ENCODE measurements around the gene SLC25A11.
"Not testable (repeated sequence)": the region's sequence is repeated elsewhere in the genome, so short reads cannot be mapped to it uniquely, and the experiment has no call there.

Gene SLC25A11

GRCh38 chr17:4945176-4945943 is 5.5 kb upstream of the SLC25A11 start:
- peak; percentile 92 for DNase-seq

GRCh38 chr17:4944554-4945175 is 4.8 kb upstream of the SLC25A11 start:
- peak; percentile 77 for DNase-seq

- DNase-seq = peak; percentile 73
These were observed 4.3 kb upstream of the SLC25A11 start for GRCh38 chr17:4944163-4944553.

GRCh38 chr17:4942760-4943508 is 3.1 kb upstream of the SLC25A11 start:
- no peak for DNase-seq

GRCh38 chr17:4941319-4941610 is 1.4 kb upstream of the SLC25A11 start:
- DNase-seq = no peak

- DNase-seq = no peak
These were observed 891 bp upstream of the SLC25A11 start for GRCh38 chr17:4940555-4941318.

GRCh38 chr17:4939546-4939795 is 375 bp downstream of the SLC25A11 start:
- no peak for DNase-seq

- no peak for DNase-seq
These were observed 929 bp downstream of the SLC25A11 start for GRCh38 chr17:4938688-4939545.

GRCh38 chr17:4938069-4938491 is 1.8 kb downstream of the SLC25A11 start:
- DNase-seq = no peak

GRCh38 chr17:4937553-4937952 is 2.3 kb downstream of the SLC25A11 start:
- DNase-seq = no peak

GRCh38 chr17:4936436-4936835 is 3.4 kb downstream of the SLC25A11 start:
- DNase-seq = no peak

GRCh38 chr17:4935650-4936049 is 4.2 kb downstream of the SLC25A11 start:
- no peak for DNase-seq

GRCh38 chr17:4934173-4934979 is 5.5 kb downstream of the SLC25A11 start:
- DNase-seq = no peak

GRCh38 chr17:4933646-4934045 is 6.2 kb downstream of the SLC25A11 start:
- DNase-seq = no peak

GRCh38 chr17:4932756-4933155 is 7.1 kb downstream of the SLC25A11 start:
- DNase-seq = no peak

- DNase-seq = no peak
These were observed 7.9 kb downstream of the SLC25A11 start, which contains the start of gene GP1BA for GRCh38 chr17:4931963-4932362. TSS of gene GP1BA (plus strand) at chr17:4932277. CDS start at chr17:4932605, 328 bp downstream.

- DNase-seq = no peak
These were observed 11.0 kb downstream of the SLC25A11 start for GRCh38 chr17:4928881-4929280.

GRCh38 chr17:4926577-4927335 is 13.1 kb downstream of the SLC25A11 start:
- DNase-seq = not testable (repeated sequence)

GRCh38 chr17:4921320-4921719 is 18.5 kb downstream of the SLC25A11 start:
- no peak for DNase-seq

GRCh38 chr17:4920351-4921048 is 19.3 kb downstream of the SLC25A11 start:
- DNase-seq = no peak

Measured in activated CD8-positive, alpha-beta memory T cell treated with anti-CD3 and anti-CD28 coated beads for 24 hours (primary cell).